ENCODE data around the gene TMEM41B.

Gene TMEM41B

GRCh38 chr11:9285850-9286587 lies 28.4 kb downstream of the TMEM41B start:
- H3K4me3 ChIP-seq (ENCODE audit: low read length), result no peak overlapping the region
- H3K27me3 ChIP-seq (ENCODE audit: control insufficient read depth, insufficient read depth, low read length), result no peaks in the 10 kb centered on the region
- H3K4me1 ChIP-seq (ENCODE audit: control insufficient read depth, insufficient read depth, low read length), result no peaks in the 10 kb centered on the region
- H3K9ac ChIP-seq (ENCODE audit: low read length), result no peak overlapping the region
- no peaks in the 10 kb centered on the region for H3K36me3 ChIP-seq (ENCODE audit: control insufficient read depth, insufficient read depth, low read length)
- no peaks in the 10 kb centered on the region for H3K9me3 ChIP-seq (ENCODE audit: control insufficient read depth, low read length)

- Histone ChIP-seq H3K27me3 (ENCODE audit: control insufficient read depth, insufficient read depth, low read length) (no peaks in the 10 kb centered on the region), H3K36me3 (ENCODE audit: control insufficient read depth, insufficient read depth, low read length) (no peaks in the 10 kb centered on the region), H3K4me1 (ENCODE audit: control insufficient read depth, insufficient read depth, low read length) (peaks cover 8% of the 10 kb centered on the region), H3K9ac (ENCODE audit: low read length) (no peak overlapping the region), H3K4me3 (ENCODE audit: low read length) (no peak overlapping the region), H3K9me3 (ENCODE audit: control insufficient read depth, low read length) (no peaks in the 10 kb centered on the region)
These were observed 33.6 kb downstream of the TMEM41B start for GRCh38 chr11:9280655-9281301.

- Histone ChIP-seq H3K4me3 (ENCODE audit: low read length) (no peak overlapping the region), H3K4me1 (ENCODE audit: control insufficient read depth, insufficient read depth, low read length) (peaks cover 11% of the 10 kb centered on the region), H3K9ac (ENCODE audit: low read length) (no peak overlapping the region), H3K27me3 (ENCODE audit: control insufficient read depth, insufficient read depth, low read length) (no peaks in the 10 kb centered on the region), H3K9me3 (ENCODE audit: control insufficient read depth, low read length) (no peaks in the 10 kb centered on the region), H3K36me3 (ENCODE audit: control insufficient read depth, insufficient read depth, low read length) (no peaks in the 10 kb centered on the region)
These were observed 37.2 kb downstream of the TMEM41B start for GRCh38 chr11:9277176-9277575.

- Histone ChIP-seq H3K4me3 (ENCODE audit: low read length) (no peak overlapping the region), H3K27me3 (ENCODE audit: control insufficient read depth, insufficient read depth, low read length) (no peaks in the 10 kb centered on the region), H3K9ac (ENCODE audit: low read length) (no peak overlapping the region), H3K4me1 (ENCODE audit: control insufficient read depth, insufficient read depth, low read length) (peaks cover 11% of the 10 kb centered on the region), H3K9me3 (ENCODE audit: control insufficient read depth, low read length) (no peaks in the 10 kb centered on the region), H3K36me3 (ENCODE audit: control insufficient read depth, insufficient read depth, low read length) (no peaks in the 10 kb centered on the region)
These were observed 37.8 kb downstream of the TMEM41B start for GRCh38 chr11:9276571-9276970.

GRCh38 chr11:9274499-9275258 lies 39.7 kb downstream of the TMEM41B start:
- Histone ChIP-seq H3K27me3 (ENCODE audit: control insufficient read depth, insufficient read depth, low read length) (no peaks in the 10 kb centered on the region), H3K4me3 (ENCODE audit: low read length) (no peak overlapping the region), H3K36me3 (ENCODE audit: control insufficient read depth, insufficient read depth, low read length) (no peaks in the 10 kb centered on the region), H3K9me3 (ENCODE audit: control insufficient read depth, low read length) (no peaks in the 10 kb centered on the region), H3K4me1 (ENCODE audit: control insufficient read depth, insufficient read depth, low read length) (peaks cover 3% of the 10 kb centered on the region), H3K9ac (ENCODE audit: low read length) (no peak overlapping the region)

- H3K9me3 ChIP-seq (ENCODE audit: control insufficient read depth, low read length), result no peaks in the 10 kb centered on the region
- H3K4me3 ChIP-seq (ENCODE audit: low read length), result no peak overlapping the region
- no peak overlapping the region for H3K9ac ChIP-seq (ENCODE audit: low read length)
- no peaks in the 10 kb centered on the region for H3K36me3 ChIP-seq (ENCODE audit: control insufficient read depth, insufficient read depth, low read length)
- H3K27me3 ChIP-seq (ENCODE audit: control insufficient read depth, insufficient read depth, low read length), result no peaks in the 10 kb centered on the region
- peaks cover 3% of the 10 kb centered on the region for H3K4me1 ChIP-seq (ENCODE audit: control insufficient read depth, insufficient read depth, low read length)
These were observed 40.7 kb downstream of the TMEM41B start for GRCh38 chr11:9273376-9274336.

- no peak overlapping the region for H3K4me3 ChIP-seq (ENCODE audit: low read length)
- H3K9ac ChIP-seq (ENCODE audit: low read length), result no peak overlapping the region
- peaks cover 13% of the 10 kb centered on the region for H3K27me3 ChIP-seq (ENCODE audit: control insufficient read depth, insufficient read depth, low read length)
- no peaks in the 10 kb centered on the region for H3K36me3 ChIP-seq (ENCODE audit: control insufficient read depth, insufficient read depth, low read length)
- H3K4me1 ChIP-seq (ENCODE audit: control insufficient read depth, insufficient read depth, low read length), result peaks cover 6% of the 10 kb centered on the region
- no peaks in the 10 kb centered on the region for H3K9me3 ChIP-seq (ENCODE audit: control insufficient read depth, low read length)
These were observed 44.8 kb downstream of the TMEM41B start for GRCh38 chr11:9269492-9270013.

- Histone ChIP-seq H3K36me3 (ENCODE audit: control insufficient read depth, insufficient read depth, low read length) (no peaks in the 10 kb centered on the region), H3K9me3 (ENCODE audit: control insufficient read depth, low read length) (no peaks in the 10 kb centered on the region), H3K9ac (ENCODE audit: low read length) (no peak overlapping the region), H3K27me3 (ENCODE audit: control insufficient read depth, insufficient read depth, low read length) (peaks cover 20% of the 10 kb centered on the region), H3K4me3 (ENCODE audit: low read length) (no peak overlapping the region), H3K4me1 (ENCODE audit: control insufficient read depth, insufficient read depth, low read length) (peaks cover 6% of the 10 kb centered on the region)
These were observed 46.7 kb downstream of the TMEM41B start for GRCh38 chr11:9267680-9268079.

- H3K4me1 ChIP-seq (ENCODE audit: control insufficient read depth, insufficient read depth, low read length), result peaks cover 6% of the 10 kb centered on the region
- H3K4me3 ChIP-seq (ENCODE audit: low read length), result no peak overlapping the region
- no peaks in the 10 kb centered on the region for H3K36me3 ChIP-seq (ENCODE audit: control insufficient read depth, insufficient read depth, low read length)
- peaks cover 20% of the 10 kb centered on the region for H3K27me3 ChIP-seq (ENCODE audit: control insufficient read depth, insufficient read depth, low read length)
- no peaks in the 10 kb centered on the region for H3K9me3 ChIP-seq (ENCODE audit: control insufficient read depth, low read length)
- no peak overlapping the region for H3K9ac ChIP-seq (ENCODE audit: low read length)
These were observed 47.5 kb downstream of the TMEM41B start for GRCh38 chr11:9266926-9267325.

GRCh38 chr11:9266132-9266736 lies 48.2 kb downstream of the TMEM41B start:
- Histone ChIP-seq H3K9ac (ENCODE audit: low read length) (no peak overlapping the region), H3K27me3 (ENCODE audit: control insufficient read depth, insufficient read depth, low read length) (peaks cover 20% of the 10 kb centered on the region), H3K4me1 (ENCODE audit: control insufficient read depth, insufficient read depth, low read length) (peaks cover 6% of the 10 kb centered on the region), H3K9me3 (ENCODE audit: control insufficient read depth, low read length) (no peaks in the 10 kb centered on the region), H3K4me3 (ENCODE audit: low read length) (no peak overlapping the region), H3K36me3 (ENCODE audit: control insufficient read depth, insufficient read depth, low read length) (no peaks in the 10 kb centered on the region)
